ENCODE results near the gene C8G. TPM values are rescaled to one million over a fixed set of nuclear protein-coding genes. Genes with fewer than 3 reads are reported as not detected.

C8G gene
- polyA plus RNA-seq, 1 experiment = 0.48 TPM

- TF ChIP-seq CTCF (IDR thresholded peaks at IDR 0.05; ENCODE audit: insufficient read depth, low read depth, low read length) = no peak
- CTCF ChIA-PET = interaction anchor here (2.2 to 5.7 kb wide), 2 partner anchors 35 to 40 kb away, joined by 7 to 30 read pairs; no protein-coding TSS in a partner anchor
- no peak overlapping the region for H3K4me3 ChIP-seq (ENCODE audit: low read depth, low read length)
- no peaks in the 10 kb centered on the region for H3K36me3 ChIP-seq (ENCODE audit: control insufficient read depth, insufficient read depth, low read length)
- H3K27me3 ChIP-seq (ENCODE audit: control insufficient read depth, insufficient read depth, low read length) = no peaks in the 10 kb centered on the region
- DNase-seq (ENCODE audit: low read depth) = no peak
- POLR2A ChIA-PET = interaction anchor here (0.6 kb wide), 1 partner anchor 108 kb away, joined by 3 read pairs; the partner anchor contains the start of gene TRAF2
These were observed 49.8 kb downstream of the C8G start for GRCh38 chr9:136994888-136995230.

GRCh38 chr9:136995362-136995761, 50.3 kb downstream of the C8G start:
- no peaks in the 10 kb centered on the region for H3K36me3 ChIP-seq (ENCODE audit: control insufficient read depth, insufficient read depth, low read length)
- ChIA-PET POLR2A (no interaction called here), CTCF (interaction anchor here (1.3 to 5.7 kb wide), 4 partner anchors 32 to 44 kb away, joined by 3 to 30 read pairs (median 7); partner anchors contain the start of gene ABCA2)
- no peak overlapping the region for H3K4me3 ChIP-seq (ENCODE audit: low read depth, low read length)
- H3K27me3 ChIP-seq (ENCODE audit: control insufficient read depth, insufficient read depth, low read length) = no peaks in the 10 kb centered on the region
- no peak for TF ChIP-seq CTCF (IDR thresholded peaks at IDR 0.05; ENCODE audit: insufficient read depth, low read depth, low read length)
- no peak for DNase-seq (ENCODE audit: low read depth)

- peak overlapping the region; percentile 2; the same call in 1 of the 2 replicates for H3K4me3 ChIP-seq (ENCODE audit: low read depth, low read length)
- POLR2A ChIA-PET = no interaction called here
These were observed 50.8 kb downstream of the C8G start for GRCh38 chr9:136995772-136996311.

More at GRCh38 chr9:136995772-136996311, 50.8 kb downstream of the C8G start:
- no peak for TF ChIP-seq CTCF (IDR thresholded peaks at IDR 0.05; ENCODE audit: insufficient read depth, low read depth, low read length)
- Histone ChIP-seq H3K27me3 (ENCODE audit: control insufficient read depth, insufficient read depth, low read length) (no peaks in the 10 kb centered on the region), H3K36me3 (ENCODE audit: control insufficient read depth, insufficient read depth, low read length) (no peaks in the 10 kb centered on the region)
- CTCF ChIA-PET = interaction anchor here (0.7 to 5.7 kb wide), 7 partner anchors 9 to 149 kb away, joined by 3 to 30 read pairs (median 3); partner anchors contain the start of gene ABCA2
- no peak for DNase-seq (ENCODE audit: low read depth)

Other genes starting within 250 kb of the C8G start
- gene DIPK1B, start 232.7 kb upstream of the C8G start, polyA plus RNA-seq (2011; rRNA removed) = 0.17 and 0.42 TPM in 2 replicates
- gene LCN10, start 202.3 kb upstream of the C8G start, polyA plus RNA-seq (2011; rRNA removed) = not detected in 2 replicates
- gene LCN6, start 196.7 kb upstream of the C8G start, polyA plus RNA-seq (2011; rRNA removed) = not detected in 2 replicates
- gene LCN8, start 187.0 kb upstream of the C8G start, polyA plus RNA-seq (2011; rRNA removed) = not detected in 2 replicates
- not detected in 2 replicates for gene LCN15, start 180.7 kb upstream of the C8G start, polyA plus RNA-seq (2011; rRNA removed)
- 51.5 and 62.5 TPM in 2 replicates for gene TMEM141, start 153.9 kb upstream of the C8G start, polyA plus RNA-seq (2011; rRNA removed)
- 0.20 and 0.33 TPM in 2 replicates for gene CCDC183, start 148.9 kb upstream of the C8G start, polyA plus RNA-seq (2011; rRNA removed)
- 36.7 and 60.2 TPM in 2 replicates for gene RABL6, start 137.3 kb upstream of the C8G start, polyA plus RNA-seq (2011; rRNA removed)
- gene AJM1, start 102.8 kb upstream of the C8G start, polyA plus RNA-seq (2011; rRNA removed) = 0.86 and 1.0 TPM in 2 replicates
- 116 and 233 TPM in 2 replicates for gene PHPT1, start 95.8 kb upstream of the C8G start, polyA plus RNA-seq (2011; rRNA removed)
- 0.86 and 1.6 TPM in 2 replicates for gene MAMDC4, start 92.9 kb upstream of the C8G start, polyA plus RNA-seq (2011; rRNA removed)
- gene EDF1, start 78.9 kb upstream of the C8G start, polyA plus RNA-seq (2011; rRNA removed) = 513 and 672 TPM in 2 replicates
- 9.6 and 13.6 TPM in 2 replicates for gene TRAF2, start 58.7 kb upstream of the C8G start, polyA plus RNA-seq (2011; rRNA removed)
- 46.9 and 71.9 TPM in 2 replicates for gene FBXW5, start 505 bp upstream of the C8G start, polyA plus RNA-seq (2011; rRNA removed)
- 0.36 and 0.40 TPM in 2 replicates for gene LCN12, start 7.0 kb downstream of the C8G start, polyA plus RNA-seq (2011; rRNA removed)
- 0.31 and 0.58 TPM in 2 replicates for gene PTGDS, start 32.3 kb downstream of the C8G start, polyA plus RNA-seq (2011; rRNA removed)
- gene LCNL1, start 37.8 kb downstream of the C8G start, polyA plus RNA-seq (2011; rRNA removed) = 0.01 and 0.06 TPM in 2 replicates
- gene PAXX, start 47.2 kb downstream of the C8G start, polyA plus RNA-seq (2011; rRNA removed) = 10.3 and 11.8 TPM in 2 replicates
- gene CLIC3, start 51.3 kb downstream of the C8G start, polyA plus RNA-seq (2011; rRNA removed) = 3.9 and 4.0 TPM in 2 replicates
- 8.7 and 16.0 TPM in 2 replicates for gene ABCA2, start 83.0 kb downstream of the C8G start, polyA plus RNA-seq (2011; rRNA removed)
- not detected in 2 replicates for gene FUT7, start 86.8 kb downstream of the C8G start, polyA plus RNA-seq (2011; rRNA removed)
- 21.8 and 31.9 TPM in 2 replicates for gene NPDC1, start 100.9 kb downstream of the C8G start, polyA plus RNA-seq (2011; rRNA removed)
- not detected in 2 replicates for gene ENTPD2, start 108.8 kb downstream of the C8G start, polyA plus RNA-seq (2011; rRNA removed)
- gene SAPCD2, start 125.3 kb downstream of the C8G start, polyA plus RNA-seq (2011; rRNA removed) = 5.1 and 8.6 TPM in 2 replicates
- gene UAP1L1, start 132.3 kb downstream of the C8G start, polyA plus RNA-seq (2011; rRNA removed) = 2.8 and 5.6 TPM in 2 replicates
- gene MAN1B1, start 141.7 kb downstream of the C8G start, polyA plus RNA-seq (2011; rRNA removed) = 53.0 and 80.0 TPM in 2 replicates
- 66.7 and 94.4 TPM in 2 replicates for gene DPP7, start 169.5 kb downstream of the C8G start, polyA plus RNA-seq (2011; rRNA removed)
- gene GRIN1, start 193.9 kb downstream of the C8G start, polyA plus RNA-seq (2011; rRNA removed) = 0.04 and 0.10 TPM in 2 replicates
- gene LRRC26, start 224.8 kb downstream of the C8G start, polyA plus RNA-seq (2011; rRNA removed) = not detected in 2 replicates
- gene TMEM210, start 226.8 kb downstream of the C8G start, polyA plus RNA-seq (2011; rRNA removed) = not detected in 2 replicates
- gene ANAPC2, start 243.3 kb downstream of the C8G start, polyA plus RNA-seq (2011; rRNA removed) = 14.6 and 25.5 TPM in 2 replicates
- gene SSNA1, start 243.4 kb downstream of the C8G start, polyA plus RNA-seq (2011; rRNA removed) = 53.8 and 81.4 TPM in 2 replicates